GM15510 (cell line): ENCODE measurements around the gene SLC35E1.

Source experiments
- POLR2A ChIP-seq: IDR thresholded peaks from 3 replicates; pipeline ENCODE4 v1.6.1; 2011; ENCODE audit warnings: borderline replicate concordance; ENCODE audit not compliant: insufficient read length; ENCODE audit errors: extremely low read depth

The SLC35E1 gene

DNA sequence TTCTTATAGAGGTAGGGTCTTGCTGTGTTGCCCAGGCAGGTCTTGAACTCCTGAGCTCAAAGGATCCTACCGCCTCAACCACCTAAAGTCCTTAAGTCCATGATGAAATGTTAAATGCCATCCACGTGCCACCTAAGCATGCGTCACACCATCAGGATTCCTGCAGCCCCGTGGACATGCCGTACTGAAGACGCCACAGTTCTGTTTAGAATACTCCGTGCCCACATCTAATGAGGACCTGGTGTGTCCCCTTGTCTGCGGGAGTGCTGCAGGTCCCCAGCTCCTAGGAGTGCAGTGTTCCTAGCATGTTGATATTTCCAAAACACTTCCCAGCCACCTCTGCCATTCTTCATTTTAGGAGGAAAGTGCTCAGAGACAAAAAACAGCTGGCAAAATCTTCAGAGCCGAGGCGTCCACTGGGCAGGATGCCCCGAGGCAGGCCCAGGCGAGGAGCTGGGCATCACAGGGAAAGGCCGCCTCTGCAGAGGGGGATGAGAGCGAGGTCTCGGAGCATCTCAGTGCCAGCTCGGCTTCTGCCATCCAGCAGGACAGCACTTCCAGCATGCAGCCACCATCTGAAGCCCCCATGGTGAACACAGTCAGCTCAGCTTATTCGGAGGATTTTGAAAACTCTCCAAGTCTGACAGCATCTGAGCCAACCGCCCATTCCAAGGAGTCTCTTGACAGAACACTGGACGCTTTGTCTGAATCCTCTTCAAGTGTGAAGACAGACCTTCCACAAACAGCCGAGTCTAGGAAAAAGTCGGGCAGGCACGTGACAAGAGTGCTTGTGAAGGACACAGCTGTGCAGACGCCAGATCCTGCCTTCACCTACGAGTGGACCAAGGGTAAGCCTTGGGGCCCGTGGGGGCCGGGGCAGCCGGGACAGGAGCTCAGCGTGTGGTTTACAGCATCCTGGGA is 62.8 kb downstream of the SLC35E1 start:
- TF ChIP-seq POLR2A, result no peak

DNA sequence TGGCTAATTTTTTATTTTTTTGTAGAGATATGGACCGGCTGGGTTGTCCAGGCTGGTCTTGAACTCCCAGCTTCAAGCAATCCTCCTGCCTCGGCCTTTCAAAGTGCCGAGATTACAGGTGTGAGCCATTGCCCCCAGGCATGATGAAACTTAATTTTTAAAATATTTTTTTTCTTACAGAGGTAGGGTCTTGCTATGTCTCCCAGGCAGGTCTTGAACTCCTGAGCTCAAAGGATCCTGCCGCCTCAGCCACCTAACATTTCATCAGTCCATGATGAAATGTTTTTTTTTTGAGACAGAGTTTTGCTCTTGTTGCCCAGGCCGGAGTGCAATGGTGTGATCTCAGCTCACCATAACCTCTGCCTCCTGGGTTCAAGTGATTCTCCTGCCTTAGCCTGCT is 63.7 kb downstream of the SLC35E1 start:
- no peak for TF ChIP-seq POLR2A

DNA sequence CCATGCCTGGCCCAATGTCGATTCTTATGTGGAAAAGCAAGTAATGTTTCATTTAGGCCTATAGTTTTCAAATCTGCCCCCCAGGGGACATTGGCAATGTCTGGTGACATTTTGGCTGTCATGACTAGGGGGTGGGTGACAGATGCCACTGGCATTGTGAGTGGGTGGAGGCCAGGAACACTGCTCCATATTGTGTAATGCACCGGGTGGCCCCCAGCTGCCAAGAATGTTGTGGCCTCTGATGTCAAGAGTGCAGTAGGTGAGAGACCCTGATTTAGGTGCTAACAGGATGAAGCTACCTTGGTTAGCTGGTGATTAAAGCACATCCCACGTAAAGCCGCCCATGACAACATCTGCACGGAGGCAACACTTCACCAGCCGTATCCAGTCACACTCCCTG is 65.3 kb downstream of the SLC35E1 start:
- TF ChIP-seq POLR2A, result no peak

DNA sequence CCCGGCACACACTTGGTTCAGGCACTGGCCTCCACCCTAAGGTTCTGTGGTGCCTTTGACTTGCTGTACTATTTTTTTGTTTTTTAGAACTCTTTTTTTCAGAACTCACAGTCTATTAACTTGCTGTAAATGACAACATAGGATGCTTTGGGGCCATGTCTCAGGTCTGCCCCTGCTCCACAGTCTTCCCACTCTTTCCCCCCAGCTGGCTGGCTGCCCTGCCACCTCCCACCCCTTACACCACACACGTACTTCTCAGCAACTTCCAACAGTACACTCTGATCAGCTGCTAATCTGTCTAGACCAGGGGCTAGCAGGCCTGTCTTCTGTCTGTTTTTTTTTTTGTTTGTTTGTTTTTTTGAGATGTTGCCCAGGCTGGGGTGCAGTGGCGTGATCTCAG is 67.9 kb downstream of the SLC35E1 start:
- TF ChIP-seq POLR2A, result no peak
